ENCODE measurements around the gene SH3PXD2A. TPM values are rescaled to one million over a fixed set of nuclear protein-coding genes. Genes with fewer than 3 reads are reported as not detected.

SH3PXD2A gene
- total RNA-seq, 1 experiment from 2014 or later: 9.7 TPM

DNA sequence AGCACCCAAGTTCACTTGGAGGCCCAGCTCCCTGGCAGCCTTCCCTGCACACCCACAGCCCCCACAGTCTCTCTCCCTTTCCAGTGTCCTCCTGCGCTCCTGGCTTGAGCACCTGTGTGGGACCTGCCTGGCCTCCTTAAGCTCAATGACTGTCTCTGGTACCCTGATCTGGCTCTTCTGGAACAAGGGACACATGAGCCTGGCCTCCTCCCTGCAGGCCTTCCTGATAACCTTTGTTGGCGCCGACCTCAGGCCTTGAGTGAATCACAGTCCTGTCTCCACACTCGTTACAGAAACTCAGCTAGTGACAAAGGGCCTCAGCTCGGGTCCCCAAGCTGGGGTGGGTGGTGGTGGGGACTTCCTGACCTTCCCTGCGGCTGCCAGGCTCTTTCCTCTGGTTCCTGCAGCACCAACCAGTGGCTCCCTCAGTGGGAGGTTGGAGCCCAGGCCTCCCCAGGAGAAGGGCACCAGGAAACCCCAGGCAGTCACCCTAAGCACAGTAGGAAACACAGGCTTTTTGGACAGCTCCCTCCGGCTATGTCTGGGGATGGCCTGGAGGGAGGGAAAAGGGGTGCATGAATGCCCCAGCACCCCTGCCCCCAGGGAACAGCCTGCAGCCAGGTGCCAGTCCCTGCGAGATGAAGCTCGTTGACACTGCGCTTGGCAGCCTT is 147.3 kb downstream of the SH3PXD2A start:
- DNase-seq (ENCODE audit: low read depth): no peak

DNA sequence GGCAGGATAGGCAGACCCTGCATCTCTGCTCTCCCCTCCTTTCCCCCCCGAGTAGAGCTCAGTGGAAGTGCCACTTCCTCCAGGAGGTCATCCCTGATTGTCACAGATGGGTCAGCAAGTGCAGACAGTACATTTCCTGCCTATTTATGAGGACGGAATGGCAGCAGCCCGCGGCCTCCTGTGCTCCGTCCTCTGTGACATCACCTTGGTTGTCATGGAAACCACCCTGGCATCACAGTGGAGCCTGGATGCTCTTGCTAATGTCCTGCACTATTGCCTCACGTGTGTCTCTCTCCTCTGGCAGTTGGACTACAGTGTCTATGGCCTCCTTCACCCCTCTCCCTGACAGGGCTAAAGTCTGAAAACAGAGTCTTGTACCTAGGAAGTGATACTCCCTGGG is 148.6 kb downstream of the SH3PXD2A start:
- DNase-seq (ENCODE audit: low read depth): no peak

DNA sequence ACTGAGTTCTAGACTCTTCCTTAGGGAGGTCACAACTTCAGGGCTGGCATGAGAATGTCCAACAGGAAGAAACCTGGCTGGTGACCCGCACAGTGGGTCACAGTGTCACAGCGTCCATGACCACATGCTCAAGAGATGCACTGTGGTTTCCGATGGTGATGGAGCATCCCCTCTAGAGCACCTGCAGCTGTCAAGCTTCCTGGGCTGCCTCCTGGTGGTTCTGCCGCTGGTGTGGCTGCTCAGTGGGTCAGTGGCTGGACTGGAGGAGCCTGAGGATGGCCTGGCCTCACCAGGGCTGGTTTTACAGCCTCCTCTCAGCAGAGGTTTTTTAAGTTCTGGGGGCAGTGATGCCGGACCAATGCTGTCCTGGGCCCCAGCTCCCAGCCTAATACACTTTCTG is 149.3 kb downstream of the SH3PXD2A start:
- no peak for DNase-seq (ENCODE audit: low read depth)

DNA sequence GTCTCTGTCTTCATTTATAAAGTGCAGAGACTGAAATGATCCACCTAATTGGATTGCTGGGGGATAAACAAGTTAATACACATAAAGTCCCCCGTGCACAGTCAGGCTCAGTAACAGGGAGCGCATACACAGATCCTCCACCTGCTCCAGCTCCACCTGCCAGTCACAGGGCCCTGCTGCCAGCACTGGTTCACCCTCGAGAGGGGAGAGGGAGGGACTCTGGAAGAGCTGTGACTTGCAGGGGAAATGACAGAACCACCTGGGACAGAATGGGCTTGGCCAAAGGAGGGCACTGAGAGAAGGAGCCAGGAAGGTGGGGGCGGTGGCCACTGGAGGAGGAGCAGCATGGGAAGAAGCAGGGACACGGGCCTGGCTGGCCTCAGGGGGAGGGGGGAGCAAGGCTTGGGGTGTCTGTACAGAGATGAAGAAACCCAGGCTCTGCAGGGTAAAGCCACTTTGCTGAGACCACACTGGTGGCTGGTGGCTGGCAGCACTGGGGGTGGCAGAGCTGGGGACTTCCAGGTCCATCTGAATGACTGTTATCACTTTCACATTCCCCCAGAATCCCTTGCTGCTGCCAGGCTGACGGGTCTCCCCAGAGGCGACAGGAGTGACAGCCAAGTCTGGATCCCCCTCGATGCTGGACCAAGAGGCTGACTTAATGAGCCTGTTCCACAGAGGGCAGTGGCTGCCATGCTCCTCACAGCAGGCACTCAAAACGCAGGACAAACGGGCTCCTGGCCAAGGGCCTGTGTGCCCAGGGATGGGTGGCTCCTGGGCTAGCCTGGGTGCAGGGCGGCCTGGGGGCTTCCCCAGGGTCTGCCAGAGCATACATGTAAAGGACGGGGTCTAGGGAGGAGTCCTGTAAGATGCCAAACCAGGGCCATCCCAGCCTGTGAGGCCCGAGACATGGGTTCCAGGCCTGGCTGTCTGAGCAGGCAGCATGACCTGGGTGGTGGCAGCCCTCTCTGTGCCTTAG is 151.1 kb downstream of the SH3PXD2A start:
- no peak for DNase-seq (ENCODE audit: low read depth)

DNA sequence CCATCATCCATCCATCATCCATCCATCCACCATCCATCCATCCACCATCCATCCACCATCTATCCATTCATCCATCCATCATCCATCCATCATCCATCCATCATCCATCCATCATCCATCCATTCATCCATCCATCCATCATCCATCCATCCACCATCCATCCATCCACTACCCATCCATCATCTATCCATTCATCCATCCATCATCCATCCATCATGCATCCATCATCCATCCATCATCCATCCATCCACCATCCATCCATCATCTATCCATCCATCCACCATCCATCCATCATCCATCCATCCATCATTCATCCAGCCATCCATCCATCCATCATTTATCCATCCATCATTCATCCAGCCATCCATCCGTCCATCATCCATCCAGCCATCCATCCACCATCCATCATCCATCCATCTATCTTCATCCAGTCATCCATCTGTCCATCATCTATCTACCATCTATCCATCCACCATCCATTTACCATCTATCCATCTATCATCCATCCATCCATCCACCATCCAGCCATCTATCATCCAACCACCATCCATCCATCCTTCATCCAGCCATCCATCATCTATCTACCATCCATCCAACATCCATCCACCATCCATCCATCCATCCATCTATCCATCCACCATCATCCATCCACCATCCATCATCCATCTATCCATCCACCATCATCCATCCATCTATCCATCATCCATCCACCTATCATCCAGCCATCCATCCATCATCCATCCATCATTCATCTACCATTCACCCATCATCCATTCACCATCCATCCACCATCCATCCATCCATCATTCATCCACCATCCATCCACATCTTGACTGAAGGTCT is 153.8 kb downstream of the SH3PXD2A start:
- DNase-seq (ENCODE audit: low read depth): no peak

DNA sequence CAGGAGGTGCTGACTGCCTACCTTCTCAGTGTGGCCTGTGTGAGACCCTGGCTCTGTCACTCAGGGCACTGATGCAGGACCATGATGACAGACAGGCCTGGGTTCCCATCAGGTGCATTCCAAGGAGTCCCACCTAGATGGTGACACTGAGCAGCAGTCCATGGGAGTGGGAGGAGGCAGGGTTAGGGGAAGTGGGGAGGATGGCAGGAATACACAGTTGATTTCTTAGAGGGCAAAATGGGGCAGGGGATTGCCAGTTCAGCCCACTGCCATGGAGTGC is 155.0 kb downstream of the SH3PXD2A start:
- DNase-seq (ENCODE audit: low read depth): no peak

DNA sequence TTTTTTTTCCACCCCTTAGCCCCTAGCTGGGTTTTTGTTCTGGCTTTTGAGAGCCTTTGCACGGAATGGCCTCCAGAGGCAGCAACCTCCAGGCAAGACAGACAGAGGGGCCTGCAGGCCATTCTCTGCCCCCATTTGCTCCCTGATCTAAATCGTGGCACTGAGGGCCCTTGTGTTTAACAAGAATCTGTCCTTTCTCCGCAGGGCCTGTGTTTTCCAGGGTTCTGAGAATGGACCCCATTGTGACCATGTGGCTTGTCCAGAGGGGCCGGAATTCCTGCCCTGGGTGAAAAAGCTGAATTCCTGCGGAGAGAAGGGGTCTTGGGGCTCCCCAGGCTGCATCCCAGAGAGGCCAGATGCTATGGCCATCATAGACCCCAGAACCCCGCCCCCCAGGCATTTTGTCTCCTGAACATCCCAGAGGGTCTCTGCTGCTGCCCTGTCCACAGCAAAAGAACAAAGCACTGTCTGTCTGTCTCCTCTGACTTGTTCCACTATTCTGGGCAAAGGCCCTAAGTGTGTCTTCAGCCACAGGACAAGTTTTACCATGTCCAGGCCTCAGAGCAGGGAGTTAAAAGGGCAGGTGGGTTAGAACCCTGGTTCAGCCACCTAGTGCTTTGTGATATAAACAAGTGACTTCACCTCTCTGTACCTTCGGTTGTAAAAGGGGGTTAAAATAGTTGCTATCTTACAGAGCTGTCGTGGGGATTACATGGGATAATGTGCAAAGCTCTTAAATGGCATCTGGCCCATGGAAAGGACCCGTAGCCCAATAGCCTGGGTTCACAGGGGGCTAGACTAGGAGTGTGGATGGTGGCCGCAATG is 155.6 kb downstream of the SH3PXD2A start:
- DNase-seq (ENCODE audit: low read depth): peak; percentile 42

DNA sequence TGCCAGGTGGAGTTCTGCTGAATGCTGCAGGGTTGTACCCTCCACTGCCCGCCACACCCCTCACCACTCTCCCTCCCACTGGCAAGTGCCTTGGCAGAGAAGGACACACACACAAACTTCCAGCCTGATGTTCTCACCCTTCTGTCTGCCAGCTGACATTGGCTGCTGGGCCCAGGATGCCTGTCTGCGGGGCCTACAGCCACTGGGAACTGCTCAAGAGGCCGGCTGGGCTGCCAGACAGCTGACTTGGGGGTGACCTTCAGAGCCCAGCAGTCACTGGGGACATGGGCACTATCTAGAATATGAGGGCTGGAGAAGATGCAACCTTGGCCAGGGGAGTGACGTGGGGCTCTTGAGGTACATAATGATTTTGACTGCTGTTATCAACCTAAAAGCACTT is 157.1 kb downstream of the SH3PXD2A start:
- DNase-seq (ENCODE audit: low read depth): no peak

DNA sequence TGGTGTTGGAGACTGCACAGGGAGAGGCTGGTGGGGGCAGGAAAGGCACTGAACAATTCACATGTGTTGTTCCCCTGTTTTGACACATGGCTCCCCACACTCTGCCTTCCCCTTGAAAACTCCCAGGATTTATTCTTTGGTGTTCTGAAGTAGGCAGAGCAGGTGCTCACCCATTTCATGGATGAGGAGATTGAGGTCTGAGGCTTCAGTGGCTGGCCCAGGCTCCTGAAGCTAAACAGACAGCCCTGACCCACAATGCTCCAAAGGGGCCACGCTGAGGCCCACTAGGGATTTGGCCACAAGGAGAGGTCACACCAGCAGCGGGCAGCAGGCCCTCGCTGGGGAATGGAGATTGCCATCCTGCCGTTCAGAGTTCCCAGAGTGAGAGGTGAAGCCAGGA is 157.6 kb downstream of the SH3PXD2A start:
- DNase-seq (ENCODE audit: low read depth): no peak

DNA sequence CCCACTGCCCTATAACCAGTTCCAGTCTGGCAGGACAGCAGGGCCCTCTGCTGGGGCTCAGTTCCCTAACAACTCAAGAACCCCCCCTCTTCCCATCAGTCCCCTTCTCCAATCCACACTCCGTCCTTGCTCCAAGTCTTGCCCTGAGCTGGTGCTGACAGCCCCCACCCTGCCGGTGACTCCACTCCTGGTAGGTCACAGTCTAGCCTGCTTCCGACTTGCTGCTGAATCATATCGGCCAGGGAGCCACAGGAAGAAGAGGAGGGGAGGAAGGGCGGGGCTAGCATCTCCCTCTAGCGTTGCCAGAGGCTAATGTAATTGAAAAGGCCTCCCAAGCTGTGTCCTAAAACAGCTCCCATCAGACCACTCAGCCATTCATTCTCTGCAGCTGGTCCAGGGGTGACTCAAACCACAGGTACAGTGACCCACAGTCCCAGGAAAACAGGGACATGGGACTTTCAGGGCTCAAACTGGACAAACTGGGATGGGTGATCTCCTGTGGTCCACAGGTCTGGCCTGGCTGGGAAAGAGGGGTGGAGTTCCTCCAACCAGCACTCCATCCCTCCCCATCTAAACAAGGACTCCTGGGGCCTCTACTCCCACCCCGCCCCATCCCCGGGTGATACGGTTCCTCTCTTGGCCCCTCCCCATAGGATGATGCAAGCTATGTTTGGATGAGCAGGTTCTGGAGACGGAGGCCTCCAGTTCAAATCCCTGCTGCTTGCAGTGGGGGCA is 158.8 kb downstream of the SH3PXD2A start:
- peak; percentile 93 for DNase-seq (ENCODE audit: low read depth)

DNA sequence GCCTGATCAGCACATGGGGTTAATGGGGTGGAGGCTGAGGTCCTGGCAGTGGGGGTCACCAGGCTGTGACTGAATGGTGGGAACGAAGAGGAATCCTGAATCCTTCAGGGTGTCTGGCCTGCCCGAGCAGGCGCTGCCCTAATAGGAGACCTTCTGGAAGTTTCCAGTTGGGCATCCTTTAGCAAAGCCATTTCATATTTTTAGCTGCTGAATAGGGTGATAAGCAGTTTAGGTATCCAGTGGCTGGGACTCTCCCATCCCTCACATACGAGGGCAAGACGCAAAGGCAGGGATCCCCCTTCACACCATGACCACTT is 159.3 kb downstream of the SH3PXD2A start:
- no peak for DNase-seq (ENCODE audit: low read depth)

DNA sequence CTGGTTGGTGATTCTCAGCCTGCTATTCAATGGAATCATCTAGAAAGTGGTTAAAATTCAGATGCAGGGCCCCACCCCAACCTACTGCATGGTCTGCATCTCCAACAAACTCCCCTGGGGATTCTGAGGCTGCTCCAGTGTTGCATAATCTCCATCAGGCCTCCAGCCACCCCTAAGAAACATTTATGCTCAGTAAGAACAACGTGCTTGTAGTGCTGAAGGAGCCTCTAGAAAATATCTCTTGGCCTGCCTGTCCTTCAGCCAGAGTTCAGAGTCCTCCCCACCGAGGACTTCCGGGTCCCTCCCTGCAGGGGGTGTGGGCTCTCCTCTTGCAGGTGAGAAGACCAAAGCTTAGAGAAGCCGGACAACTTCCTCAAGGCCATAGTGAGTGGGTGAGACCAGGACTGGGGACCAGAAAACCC is 159.8 kb downstream of the SH3PXD2A start:
- no peak for DNase-seq (ENCODE audit: low read depth)

DNA sequence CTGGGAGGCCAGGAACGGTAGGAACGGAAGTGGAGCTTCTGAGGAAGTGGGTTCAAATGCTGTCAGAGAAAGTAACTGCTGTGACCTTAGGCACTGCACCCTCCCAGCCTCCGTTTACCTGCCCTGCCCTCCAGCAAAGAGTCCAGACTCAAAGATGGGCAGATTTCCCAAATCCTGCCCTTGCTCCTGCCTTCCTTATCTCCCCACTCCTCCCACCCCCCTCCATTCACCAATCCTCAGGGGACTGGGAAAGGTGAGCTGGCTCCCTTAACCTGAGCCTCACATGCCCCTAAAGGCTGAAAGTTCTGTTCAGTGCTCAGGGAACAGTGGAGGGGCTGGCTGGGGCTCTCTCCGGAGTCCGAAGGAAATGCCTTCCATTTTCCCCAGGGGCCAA is 161.6 kb downstream of the SH3PXD2A start:
- no peak for DNase-seq (ENCODE audit: low read depth)

DNA sequence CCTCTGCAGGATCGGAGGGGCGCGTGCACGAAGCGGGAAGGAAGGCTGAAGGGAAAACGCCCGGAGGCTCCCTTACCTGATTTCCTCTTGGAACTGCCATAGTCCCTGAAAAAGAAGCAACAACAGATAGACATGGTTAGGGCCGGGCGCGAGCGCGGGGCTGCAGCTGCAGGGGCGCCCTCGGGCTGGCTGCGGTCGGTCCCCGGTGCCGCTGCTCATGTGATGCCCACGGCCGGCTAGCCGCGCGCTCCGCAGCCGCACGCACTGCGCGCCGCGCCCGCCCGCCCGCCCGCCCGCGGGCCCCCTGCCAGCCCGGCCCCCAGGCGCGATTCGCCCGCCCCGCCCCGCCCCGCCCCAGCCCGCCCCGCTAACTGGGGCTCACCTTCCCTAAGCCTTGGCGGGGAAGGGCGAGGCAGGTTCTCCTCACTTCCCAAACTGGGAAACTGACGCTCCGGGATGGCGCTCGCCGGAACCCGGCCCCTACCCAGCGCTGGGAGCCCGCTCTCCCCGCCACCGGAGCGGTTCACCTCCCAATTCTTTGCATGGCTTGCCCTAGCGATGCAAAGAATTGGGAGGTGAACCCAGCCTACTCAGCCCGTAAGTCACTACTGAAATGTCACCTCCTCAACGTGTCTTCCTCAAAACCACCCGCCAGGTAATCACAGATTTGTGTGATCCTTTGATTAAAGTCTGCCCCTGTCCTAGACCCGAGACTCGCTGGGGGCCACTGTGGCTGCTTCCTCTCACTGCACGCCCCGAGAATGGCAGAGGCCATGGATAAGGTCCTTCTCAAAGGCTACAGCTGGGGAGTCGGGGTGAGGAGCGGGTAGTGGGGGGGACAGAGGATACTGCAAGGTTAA is 162.2 kb downstream of the SH3PXD2A start:
- DNase-seq (ENCODE audit: low read depth): no peak

DNA sequence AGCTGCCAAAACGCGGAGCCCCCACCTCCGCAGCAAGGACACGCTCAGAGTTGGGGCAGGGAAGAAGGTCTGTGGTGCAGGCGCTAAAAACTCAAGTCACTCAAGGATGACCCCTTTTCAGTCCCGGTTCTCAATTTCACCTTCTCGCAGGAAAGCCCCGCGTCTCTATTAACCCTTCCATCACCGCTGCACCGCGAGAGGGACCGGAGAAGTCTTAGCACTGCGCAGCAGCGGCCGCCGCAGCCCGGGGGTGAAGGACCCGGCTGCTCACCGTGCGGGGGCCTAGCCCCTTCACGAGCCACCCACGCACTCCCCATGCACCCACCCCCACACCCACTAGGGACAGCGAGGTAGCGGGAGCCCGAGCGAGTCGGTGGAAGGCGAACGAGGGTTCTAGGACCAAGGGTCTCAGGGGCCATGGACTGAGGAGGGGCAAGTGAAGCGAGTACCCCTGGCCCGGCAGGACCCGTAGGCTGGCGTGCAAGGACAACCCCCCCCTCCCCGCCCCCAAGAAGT is 162.9 kb downstream of the SH3PXD2A start:
- DNase-seq (ENCODE audit: low read depth): no peak

DNA sequence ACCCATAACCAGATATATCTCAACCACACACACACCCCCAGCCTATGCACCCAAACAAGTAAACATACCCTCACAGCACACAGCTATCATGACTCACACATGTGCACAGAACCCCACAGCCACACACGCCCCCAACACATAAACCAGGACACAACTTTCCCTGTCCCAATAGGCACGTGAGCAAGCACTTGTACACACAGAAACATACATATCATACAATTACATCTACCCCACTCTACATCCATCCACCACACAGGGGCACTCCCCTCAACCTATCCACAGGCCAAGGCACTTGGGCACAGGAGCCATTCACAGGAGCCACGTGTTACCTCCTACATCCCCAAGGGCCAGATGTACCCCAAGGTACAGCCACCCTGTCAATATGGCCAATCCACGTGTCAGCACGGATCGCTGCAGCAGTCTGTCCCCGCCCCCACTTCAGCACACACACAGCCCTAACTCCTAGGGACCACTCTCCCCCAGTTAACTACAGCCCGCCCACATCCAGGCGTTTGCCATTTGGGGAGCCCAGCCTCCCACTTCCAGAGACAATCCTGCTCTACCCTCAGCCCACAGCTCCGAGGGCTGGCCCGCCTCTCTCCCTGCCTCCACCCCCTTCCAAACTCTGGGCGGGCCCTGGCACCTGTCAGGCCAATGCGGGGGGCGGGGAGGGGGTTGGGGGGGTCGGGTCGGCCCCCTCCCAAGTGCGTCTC is 163.5 kb downstream of the SH3PXD2A start:
- no peak for DNase-seq (ENCODE audit: low read depth)

DNA sequence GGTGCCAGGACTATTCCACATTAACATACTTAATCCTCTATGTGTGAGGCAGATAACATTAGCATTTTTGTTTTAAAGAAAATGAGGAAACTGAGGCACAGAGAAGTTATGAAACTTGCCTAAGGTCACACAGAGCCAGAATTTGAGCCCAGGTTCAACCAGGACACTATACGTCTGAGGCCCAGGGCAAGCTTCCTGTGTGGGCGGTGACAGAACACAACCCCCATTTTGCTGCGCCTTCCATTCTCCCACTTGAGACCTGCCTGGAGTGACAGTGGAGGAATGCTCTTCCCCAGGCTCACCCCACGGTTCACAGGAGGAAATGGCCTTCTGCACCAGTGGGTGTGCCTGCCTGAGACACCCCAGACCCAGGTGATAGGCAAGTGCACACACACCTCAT is 164.1 kb downstream of the SH3PXD2A start:
- no peak for DNase-seq (ENCODE audit: low read depth)

DNA sequence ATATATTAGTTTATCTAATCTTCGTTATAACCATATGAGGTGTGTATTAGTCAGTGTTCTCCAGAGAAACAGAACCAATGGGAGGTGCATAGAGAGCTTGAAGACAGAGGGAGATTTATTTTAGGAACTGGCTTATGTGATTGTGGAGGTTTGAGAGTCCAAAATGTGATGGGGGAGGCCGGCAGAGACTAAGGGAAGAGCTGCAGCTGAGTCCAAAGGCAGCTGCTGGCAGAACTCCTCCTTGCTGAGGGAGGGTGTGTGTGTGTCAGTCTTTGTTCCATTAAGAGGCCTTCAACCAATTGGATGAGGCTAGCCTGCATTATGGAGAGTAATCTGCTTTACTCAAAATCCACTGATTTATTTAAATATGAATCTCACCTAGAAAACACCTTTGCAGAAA is 165.1 kb downstream of the SH3PXD2A start:
- DNase-seq (ENCODE audit: low read depth): no peak

DNA sequence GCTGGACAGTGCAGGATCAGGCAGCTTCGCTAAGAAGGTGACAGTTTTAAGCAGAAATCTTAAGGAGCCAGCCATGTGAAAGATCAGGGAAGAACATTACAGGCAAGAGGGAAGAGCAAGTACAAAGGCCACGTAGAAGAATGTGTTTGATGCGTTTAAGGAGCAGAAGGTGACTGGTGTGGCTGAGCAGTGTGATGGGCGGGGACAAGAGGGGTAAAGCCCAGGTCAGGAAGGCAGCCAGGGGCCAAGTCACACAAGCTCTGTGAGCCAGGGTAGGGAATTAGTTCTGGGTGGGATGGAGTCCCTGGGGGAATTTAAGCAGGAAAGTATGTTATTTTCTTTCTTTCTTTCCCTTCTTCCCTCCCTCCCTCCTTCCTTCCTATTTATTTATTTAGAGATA is 166.9 kb downstream of the SH3PXD2A start:
- DNase-seq (ENCODE audit: low read depth): no peak
